ENCODE data around the gene SNX11.
A peak's percentile ranks its signal among the peaks of the same experiment; 100 is the strongest.

The SNX11 gene

DNA sequence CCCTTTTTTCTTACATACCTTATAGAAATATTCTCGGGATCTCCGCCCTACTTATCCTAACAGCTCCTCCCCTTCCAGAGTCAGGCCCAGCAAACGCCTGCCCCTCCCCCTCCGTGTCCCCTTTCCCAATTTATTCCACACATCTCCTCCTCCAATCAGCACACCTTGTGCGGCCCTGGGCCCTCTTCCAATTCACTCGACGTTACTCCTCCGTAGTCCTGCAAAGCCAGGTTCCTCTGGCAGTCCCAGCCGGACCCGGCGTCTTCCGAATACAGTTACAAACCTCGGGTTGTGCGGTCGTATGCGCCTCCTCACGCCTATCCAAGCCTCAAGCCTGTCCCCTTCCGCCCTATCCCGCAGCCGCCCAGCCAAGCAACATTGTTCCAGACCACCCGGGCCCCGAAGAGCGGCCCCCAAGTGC, 7.0 kb upstream of the SNX11 start:
- DNase-seq: no peak

DNA sequence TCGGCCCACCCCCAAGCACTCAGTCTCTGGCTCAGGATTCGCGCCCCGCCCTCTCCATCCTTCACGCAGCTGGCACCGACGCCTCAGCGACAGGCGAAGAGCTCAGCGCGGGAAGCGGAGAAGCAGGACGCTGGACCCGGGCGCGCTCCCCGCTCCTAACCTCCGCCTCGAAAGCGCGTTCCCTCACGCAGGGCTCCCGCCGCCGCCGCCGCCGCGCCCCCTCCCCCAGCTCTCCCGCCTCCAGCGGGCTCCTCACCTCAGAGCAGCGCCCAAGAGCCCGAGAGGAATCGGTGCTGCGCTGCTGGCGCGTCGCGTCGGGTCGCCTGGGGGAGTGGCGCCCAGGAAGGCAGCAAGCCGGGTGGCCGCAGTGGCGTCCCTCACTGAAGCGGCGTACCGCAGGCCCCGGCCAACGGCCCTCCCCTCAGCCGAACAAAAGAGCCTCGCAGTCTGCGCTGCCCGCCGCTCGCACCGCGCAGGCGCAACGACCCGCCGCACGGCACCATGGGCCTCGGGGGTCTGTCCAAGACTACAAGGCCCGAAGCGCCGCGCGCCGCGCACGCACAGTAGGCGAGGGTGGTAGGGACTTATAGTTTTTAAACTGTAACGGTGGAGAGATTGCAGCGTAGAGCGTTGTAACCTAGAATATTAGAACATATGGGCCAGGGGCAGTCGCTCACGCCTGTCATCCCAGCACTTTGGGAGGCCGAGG, 6.4 kb upstream of the SNX11 start, which contains the start of gene CBX1:
TSS of gene CBX1 (minus strand) at position 467 of the 709 bp plus-strand sequence. CDS start 24,474 bp downstream, outside the sequence.
- DNase-seq: peak; percentile 90

DNA sequence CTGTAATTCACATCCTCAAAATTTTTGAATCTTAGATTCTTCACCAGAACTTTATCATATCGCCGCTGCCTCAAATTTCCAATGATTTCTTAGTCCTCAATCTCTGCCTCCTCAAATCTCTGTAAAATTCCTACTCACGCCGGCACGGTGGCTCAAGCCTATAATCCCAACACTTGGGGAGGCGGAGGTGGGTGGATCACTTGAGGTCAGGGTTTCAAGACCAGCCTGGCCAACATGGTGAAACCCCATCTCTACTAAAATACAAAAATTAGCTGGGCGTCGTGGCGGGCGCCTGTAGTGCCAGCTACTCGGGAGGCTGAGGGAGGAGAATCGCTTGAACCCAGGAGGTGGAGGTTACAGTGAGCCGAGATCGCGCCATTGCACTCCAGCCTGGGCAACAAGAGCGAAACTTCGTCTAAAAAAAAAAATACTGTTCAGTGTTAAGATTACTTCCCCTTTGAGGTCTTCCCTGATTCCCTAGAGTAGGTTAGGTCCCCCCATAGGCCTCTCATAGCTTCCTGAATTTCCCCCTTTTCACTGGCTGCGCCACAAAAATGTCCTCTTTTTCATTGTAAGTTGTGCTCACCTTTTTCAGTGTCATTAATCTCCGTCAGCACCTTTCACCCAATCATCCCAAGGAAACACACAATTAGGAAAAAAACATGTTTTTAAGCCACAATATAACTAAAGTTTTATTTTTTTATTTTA, 5.4 kb upstream of the SNX11 start:
- DNase-seq: no peak

DNA sequence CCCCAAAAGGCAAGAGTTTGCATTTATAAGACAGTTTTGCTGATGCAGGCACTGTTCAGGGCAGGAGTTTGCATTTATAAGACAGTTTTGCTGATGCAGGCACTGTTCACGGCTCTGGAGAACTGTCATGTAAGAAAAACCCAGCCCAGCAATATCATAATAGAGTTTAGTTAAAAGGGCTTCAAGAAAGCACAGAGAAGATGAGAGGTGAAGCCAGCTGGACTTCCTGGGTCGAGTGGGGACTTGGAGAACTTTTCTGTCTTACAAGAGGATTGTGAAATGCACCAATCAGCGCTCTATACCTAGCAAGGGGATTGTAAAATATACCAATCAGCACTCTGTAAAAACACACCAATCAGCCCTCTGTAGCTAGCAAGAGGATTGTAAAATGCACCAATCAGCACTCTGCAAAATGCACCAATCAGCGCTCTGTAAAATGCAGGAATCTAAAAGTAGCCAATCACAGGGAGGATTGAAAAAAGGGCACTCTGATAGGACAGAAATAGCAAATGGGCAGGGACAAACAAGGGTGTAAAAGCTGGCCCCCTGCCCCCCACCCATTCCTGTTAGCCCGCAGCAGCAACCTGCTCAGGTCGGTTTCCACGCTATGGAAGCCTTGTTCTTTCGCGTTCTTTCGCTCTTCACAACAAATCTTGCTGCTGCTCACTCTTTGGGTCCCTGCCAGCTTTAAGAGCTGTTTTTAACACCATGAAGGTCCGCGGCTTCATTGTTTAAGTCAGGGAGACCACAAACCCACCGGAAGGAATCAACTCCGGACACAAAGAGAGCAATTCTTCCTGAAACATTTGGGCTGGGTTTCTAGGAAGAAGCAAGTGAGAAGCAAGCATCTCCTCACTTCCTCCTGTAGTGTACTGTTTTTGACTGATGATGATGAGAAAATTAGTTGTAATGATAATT, 4.5 kb upstream of the SNX11 start:
- no peak for DNase-seq

DNA sequence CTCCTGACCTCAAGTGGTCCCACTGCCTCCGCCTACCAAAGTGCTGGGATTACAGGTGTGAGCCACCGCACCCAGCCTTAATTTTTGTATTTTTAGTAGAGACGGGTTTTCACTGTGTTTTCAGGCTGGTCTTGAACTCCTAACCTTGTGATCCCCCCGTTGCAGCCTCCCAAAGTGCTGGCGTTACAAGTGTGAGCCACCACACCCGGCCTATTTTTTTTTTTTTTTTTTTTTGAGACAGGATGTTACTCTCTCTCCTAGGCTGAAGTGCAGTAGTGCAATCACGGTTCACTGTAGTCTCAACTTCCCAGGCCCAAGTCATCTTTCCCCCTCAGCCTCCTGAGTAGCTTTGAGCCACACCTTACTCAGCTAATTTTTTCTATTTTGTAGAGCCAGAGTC, 3.1 kb upstream of the SNX11 start:
- DNase-seq: no peak

DNA sequence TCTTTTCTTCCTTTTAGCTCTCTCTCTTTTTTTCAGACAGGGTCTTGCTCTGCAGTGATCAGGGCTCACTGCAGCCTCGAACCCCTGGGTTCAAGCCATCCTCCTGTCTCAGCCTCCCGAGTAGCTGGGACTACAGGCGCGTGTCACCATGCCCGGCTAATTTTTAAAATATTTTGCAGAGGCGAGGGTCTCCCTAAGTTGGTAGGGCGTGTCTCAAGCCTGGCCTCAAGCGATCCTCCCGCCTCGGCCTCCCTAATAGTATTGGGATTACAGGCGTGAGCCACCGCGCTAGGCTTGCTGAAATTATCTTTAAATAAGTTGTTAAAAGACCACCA, 797 bp upstream of the SNX11 start:
- DNase-seq: no peak

DNA sequence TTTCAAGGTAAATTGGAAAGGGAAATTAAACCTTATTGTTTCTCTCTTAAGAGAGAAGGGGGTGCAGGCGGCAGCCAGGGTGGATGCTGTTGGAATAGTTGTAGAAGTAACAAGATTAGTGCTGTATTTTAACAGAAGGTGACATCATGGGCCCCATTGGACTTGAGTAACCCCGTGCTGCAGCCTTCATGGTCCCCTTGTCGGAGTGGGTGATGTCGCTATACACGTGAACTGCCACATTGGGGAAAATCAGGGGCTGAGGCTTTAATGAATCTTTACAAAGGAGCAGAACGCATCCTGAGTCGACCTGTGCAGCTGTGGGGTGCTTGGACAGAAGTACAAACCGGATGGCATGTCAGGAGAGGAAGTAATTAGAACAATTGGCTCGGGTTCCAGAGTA, 3.2 kb downstream of the SNX11 start:
- no peak for DNase-seq

DNA sequence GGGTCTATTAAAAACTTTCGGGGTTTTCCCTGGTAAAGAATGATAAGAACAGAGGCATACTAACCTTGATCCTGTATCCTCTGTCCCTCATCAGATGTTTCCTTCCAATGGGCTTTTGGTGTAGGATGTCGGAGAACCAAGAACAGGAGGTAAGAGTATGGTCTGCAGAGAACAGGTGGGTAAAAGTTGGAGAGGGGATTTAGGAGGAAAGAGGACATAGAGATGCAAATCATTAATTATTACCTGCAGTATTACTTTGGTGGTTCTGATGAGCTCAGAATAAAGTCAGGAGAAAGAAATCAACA, 4.3 kb downstream of the SNX11 start:
- DNase-seq: no peak

DNA sequence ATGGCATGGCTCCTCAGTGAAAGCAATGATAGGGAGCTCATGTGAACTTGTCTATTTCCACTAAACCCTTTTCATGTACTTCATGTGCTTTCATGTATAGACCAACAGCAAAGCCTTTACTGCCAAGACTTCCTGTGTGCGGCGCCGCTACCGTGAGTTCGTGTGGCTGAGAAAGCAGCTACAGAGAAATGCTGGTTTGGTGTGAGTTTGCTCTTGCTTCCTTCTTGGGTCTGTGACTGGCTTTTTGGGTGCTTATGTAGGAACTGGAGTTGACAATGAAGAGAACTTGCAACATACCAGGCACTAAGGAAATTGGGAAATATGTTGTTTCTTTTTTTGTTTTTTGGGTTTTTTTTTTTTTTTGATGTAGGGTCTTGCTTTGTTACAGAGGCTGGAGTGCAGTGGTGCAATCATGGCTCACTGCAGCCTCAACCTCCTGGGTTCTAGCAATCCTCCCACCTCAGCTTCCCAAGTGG, 5.7 kb downstream of the SNX11 start:
- DNase-seq: peak; percentile 46

DNA sequence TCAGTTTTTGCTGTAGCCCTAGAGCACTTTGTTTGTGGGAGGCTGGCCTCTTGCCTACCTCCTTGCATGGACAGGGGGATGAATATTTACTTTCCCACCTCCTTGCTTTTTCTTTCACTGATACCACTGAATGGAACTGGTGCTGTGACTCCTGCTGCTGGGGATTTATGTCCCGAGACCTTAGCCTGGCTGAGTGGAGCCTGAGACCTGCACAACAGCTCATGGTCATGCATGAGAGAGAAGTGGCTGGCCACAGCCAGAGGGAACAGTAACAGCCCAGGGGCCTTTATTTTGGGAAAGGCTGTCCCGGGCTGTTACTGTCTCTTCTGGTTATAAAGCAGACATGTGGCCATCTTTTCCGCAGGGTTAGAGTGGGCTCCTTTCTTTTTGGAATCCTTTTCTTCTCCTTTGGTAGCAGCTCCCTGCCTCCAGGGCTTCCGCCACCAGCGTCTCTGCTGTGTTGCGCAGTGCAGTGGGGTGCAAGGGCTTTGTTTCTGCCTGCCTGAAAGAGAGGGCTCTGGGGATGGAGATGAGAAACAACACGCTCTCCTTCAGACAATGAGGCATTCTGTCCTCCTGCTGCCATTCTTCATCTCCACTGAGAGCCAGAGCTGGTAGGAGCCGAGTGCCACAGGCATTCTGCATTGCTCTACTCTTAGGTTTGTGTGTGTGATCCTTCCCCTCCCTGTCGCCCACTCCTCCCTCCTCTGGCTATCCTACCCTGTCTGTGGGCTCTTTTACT, 14.5 kb downstream of the SNX11 start:
- DNase-seq: no peak

DNA sequence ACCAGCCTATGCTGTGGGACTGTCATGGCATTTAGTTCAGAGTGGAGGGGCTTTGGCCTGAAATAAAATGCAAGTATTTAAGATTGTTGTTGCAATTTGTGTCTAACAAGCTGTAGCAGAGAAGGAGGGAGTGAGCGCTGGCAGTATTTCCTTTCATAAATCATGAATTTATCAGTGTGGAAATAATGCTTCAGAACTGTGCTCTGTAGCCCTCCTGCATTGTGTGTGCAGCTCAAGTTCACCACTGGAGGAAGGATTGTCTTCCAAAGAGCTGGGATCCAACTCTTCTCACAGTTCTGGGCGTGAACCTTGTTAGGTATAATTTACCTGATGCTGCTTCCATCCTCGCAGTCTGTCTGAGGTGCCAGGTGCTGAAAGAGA, 15.1 kb downstream of the SNX11 start:
- DNase-seq: no peak

DNA sequence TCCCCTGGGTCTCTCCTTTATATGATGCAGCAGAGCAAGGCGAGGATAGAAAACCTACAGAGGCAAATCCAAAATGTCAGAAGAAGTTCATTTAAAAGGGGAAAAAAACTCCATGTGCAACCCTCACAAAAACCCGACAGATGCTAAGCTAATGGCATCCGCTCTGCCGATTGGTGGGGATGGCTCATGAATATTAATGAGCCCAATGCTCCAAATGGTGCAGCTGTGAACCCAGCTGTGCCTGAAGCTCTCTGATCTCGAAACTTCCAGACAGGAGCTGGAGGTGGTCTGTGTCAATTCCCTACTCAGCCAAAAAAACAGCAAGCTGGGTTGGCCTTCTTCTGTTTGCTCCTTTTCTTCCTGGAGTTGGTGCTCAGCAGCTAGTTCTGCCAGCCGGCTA, 15.5 kb downstream of the SNX11 start:
- no peak for DNase-seq

DNA sequence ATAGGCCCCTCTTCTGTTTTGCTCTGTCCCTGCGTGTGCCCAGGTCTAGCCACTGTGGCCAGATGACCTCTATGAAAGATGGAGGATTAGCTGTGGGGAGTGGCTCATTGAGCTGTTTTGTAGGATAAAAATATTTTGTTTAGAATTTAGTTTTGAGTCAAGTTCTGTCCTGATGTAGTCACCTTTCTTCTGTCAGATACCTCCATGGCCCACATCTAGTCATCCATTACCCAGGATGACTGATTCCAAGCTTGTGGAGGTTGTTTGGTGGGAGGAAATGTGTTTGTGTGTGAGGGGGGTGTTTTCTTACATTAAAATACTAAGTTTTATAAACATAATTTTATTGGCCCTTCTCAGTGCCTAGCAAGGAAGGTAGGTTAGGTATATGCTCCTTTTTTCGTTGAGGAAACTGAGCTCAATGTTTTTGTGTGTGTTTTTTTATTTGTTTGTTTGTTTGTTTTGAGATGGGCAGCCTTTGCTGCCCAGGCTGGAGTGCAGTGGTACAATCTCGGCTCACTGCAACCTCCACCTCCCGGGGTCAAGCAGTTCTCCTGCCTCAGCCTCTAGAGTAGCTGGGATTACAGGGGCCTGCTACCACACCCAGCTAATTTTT, 16.3 kb downstream of the SNX11 start:
- no peak for DNase-seq

DNA sequence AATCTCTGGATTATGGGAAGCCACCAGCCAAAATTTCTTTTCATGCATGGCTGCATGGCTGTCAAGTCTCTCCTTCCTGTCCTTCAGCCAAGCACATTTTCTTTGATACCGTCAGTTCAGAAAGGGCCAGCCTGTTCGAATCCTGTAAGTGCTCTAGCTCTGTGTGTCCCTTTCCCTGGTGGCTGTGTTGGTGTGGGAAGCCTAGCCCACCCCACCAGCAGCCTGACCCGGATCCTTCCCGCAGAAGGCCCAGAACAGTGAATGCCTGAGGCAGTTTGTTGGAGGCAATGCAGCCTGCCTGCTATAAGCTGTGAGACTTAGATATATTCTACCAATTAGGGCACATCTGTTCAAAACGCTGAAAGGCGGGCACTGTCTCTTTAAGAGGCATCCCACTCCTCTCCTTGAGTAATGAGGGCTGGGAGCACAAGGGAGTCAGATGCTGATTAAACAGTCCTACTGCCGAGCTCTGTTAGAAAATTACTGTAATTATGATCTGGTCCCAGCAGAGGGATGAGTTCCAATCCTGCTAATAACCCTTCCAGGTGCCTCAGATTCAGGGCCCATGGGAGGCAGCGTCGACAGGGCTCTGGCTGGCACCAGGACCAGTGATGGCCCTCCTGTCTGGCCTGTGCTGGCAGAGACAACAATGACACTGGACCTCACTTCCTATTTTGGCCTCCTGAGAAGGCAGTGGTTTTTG, 18.4 kb downstream of the SNX11 start:
- no peak for DNase-seq

DNA sequence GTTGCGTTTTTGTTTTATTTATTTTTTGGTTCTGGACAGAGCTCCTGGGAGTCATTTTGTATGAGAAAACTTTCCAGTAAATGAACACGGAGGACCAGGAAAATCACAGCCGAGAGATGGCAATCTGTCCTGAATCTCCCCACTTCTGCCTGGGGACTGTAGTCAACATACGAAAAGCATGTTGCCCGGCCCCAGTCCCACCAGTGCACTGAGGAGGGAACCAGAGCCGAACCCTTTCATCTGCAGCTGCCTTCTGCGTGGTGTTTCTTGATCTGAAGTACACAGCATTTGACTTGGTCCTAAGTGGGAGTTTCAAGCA, 18.9 kb downstream of the SNX11 start:
- DNase-seq: no peak

DNA sequence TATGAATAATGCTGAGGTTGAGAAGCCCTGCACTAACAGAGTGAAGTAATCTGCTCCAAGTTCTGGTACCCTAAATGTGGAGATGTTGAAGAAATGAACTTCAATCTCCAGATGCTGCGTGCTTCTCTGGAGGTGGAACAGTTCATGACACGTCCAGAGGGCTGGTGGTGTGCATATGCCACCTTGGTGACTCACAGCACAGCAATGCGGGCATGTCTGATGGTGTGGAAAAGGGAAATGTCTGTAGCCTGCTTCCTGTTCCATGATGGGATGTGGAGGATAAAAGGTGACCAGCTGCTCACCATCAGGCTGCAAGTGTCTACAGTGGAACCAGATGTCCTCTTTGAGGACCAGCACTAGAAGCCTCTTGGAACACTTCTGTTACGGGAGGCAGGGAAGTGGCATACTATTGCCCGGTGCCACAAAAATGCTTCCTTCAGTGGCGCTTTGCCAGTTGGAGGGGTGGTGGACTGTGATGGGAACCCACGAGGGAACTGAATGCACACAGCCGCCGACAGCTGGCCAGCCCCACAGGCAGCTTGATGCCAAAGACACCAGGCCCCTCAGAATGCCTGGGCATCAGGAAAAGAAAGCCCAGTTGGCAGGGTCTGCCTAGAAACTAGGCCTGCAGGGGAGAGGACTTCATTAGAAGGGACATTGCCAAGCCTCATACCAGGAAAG, 19.9 kb downstream of the SNX11 start:
- no peak for DNase-seq

DNA sequence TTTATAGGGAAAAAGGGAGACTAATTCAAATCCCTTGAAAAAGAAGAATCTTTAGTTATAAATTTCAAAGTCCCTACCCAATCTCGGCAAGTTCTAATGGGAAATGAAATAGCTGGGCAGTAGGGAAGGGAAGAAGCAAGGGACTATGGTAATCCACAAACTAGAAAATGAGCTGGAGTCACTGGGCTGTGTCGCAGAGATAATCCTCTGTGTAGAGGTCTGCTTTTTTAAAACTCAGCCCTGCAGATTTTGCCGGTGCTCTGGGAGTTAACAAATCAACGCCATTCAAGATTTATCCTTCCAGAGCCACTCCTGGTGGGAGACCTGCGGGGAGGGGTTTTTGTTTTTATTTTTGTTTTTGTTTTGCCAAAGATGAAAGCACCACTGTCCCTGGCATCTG, 20.8 kb downstream of the SNX11 start:
- no peak for DNase-seq

DNA sequence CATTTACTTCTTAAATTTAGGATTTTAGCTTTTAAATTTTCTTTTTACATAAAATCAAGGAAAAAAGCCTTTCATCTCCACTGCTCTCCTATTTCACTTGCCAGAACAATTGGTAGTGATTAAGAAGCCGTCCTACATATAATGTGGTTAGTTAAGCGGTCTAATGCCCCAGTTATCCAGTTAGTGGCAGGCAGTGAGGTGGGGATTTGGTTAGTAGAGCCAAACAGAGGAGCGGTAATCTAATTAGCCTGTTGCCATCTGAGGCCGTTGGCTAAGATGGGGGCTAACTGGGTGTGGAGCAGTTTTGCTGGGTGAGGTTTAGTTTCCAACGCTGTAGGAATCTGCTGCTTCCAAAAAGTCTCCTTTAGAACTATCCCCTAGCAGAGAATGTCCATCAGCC, 22.4 kb downstream of the SNX11 start:
- no peak for DNase-seq

DNA sequence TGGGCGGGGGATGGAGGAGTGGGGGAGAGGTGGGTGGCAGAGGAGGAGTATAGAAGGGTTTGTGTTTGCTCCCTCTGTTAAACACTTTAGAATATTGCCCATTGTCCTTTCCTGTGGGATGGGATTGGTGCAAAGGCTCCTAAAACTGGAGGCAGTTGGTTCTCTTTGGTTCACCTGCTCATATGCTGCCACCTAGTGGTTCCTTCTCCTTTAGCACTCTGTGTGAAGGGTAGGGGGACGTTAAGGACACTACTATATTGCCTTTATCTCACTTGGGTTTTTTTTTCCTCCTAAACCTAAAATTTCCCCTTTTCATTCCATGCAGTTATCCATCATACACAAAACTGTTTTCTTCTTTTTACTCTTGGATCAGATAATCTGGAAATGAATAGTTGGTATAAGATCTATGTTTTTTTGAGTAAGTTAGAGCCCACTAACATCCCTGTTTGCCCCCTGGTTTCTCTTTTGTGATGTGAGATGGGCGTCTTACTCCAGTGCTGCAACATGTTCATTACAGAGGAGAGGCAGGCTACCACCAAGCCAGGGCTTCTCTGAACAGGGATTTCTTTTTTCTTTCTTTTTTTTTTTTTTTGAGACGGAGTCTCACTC, 23.8 kb downstream of the SNX11 start:
- peak; percentile 6 for DNase-seq

DNA sequence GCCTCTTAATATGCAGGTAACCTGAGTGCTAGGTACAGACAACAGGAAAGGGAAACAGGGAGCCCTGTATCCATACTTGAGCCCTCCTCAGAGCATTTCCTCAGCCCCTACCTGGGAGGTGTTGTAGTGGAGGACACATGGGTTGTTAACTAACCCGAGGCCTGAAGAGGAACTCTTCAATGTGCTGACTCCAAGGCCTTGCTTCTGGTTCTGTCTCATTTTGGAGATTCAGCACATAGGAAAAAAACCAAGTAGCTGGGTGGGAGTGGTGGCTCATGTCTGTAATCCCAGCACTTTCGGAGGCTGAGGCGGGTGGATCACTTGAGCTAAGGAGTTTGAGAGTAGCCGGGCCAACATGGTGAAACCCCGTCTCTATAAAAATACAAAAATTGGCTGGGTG, 24.8 kb downstream of the SNX11 start:
- no peak for DNase-seq

DNA sequence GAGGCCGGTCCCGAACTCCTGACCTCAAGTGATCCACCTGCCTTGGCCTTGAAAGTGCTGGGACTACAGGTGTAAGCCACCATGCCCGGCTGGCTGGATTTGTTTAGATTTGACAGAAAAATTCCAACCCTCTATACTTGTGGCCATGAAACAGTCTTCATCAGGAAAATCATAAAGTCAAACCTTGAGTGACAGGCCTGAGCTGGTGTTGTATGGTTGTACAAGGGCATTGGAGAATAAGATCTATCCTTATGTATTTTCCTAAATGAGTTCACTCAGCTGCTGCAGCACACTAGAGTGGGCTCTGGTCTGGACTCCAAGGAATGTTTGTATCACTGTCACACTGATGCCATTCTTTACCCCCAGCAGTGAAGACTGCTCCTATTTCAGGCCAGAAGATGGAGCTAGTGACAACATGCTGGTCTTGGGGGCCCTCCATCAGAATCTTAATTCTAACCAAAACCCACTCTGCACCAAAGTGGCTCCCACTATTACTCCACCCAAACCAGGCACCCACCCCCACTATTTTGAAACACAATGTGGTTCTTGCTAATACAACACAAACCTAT, 27.4 kb downstream of the SNX11 start:
- no peak for DNase-seq

Data from activated effector memory CD4-positive, alpha-beta T cell treated with Interleukin-2 at 50 U/mL for 16 hours (primary cell).